ENCODE measurements around the gene CPT1A. TPM values are rescaled to one million over a fixed set of nuclear protein-coding genes. Genes with fewer than 3 reads are reported as not detected.
"Not testable (repeated sequence)": the region's sequence is repeated elsewhere in the genome, so short reads cannot be mapped to it uniquely, and the experiment has no call there.

CPT1A gene
- total RNA-seq: 10 to 100 TPM; 33.3 to 87.1 (median 44.3) TPM
- polyA plus RNA-seq: 10 to 100 TPM; 25.3 to 54.2 TPM
- long read RNA-seq, donor 1, full-length matches to known transcripts: 8 of 17 reads
- long read RNA-seq, donor 1, partial matches to known transcripts: 2 of 17 reads
- long read RNA-seq, donor 1, other reads (novel, unspliced or antisense): 7 of 17 reads
- long read RNA-seq, donor 2, full-length matches to known transcripts: 3 of 3 reads
- long read RNA-seq, donor 2, partial matches to known transcripts: 0 of 3 reads
- long read RNA-seq, donor 2, other reads (novel, unspliced or antisense): 0 of 3 reads
- long read RNA-seq, donor 3, full-length matches to known transcripts: 4 of 12 reads
- long read RNA-seq, donor 3, partial matches to known transcripts: 1 of 12 reads
- long read RNA-seq, donor 3, other reads (novel, unspliced or antisense): 7 of 12 reads

DNA sequence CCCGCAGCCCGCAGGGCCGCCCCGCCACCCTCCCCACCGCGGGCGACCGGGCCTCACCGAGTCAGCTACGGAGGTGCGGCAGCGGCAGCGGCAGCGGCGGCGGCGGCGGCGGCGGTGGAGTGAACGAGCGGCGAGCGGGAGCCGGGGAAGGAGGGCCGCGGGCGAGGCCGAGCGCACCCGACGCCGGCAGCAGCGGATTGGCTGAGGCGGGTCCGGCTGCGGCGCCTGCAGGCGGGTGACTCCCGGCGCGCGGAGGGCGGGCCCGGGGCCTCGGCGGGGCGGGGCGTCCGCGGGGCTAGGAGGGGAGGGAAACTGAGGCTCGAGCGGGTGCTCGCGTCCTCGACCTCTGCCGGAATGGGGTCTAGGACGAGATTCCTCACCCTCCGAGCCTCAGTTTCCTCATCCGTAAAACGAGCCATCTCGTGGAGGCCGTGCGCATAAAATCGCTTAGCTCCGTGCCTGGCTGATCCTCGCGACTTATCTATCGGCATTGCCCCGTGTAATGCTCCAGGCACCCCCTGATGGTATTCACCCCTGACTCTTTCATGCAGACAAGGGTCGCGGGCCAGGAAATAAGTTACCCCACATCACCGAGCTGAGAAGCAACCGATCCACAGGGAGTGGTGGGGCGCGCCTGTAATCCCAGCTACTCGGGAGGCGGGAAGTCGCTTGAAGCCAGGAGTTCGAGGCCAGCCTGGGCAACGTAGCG lies at the start of gene CPT1A:
Gene CPT1A, minus strand, starts transcription at position 199 of the 709 bp plus-strand sequence. CDS start 26,442 bp downstream, outside the sequence.
- intact Hi-C loops (cut with DNase I): loop anchor here in 1 of 4 donors (10.0 kb wide), 1 partner anchor 173 kb away; the partner anchor contains the start of gene MRGPRF
- peak; percentile 75 to 86 (median 80) for DNase-seq
- Histone ChIP-seq H3K27ac (peak within 1 kb of the TSS; percentile 81 to 89), H3K9me3 (no peaks in the 10 kb centered on the region), H3K27me3 (no peaks in the 10 kb centered on the region), H3K4me1 (ENCODE audit: insufficient read depth) (peaks cover 19% of the 10 kb centered on the region), H3K36me3 (no peaks in the 10 kb centered on the region), H3K4me3 (peak within 1 kb of the TSS; percentile 66)
- WGBS, 3 donors: 4 to 8% (median 5%) methylated on average over 50 to 82 of the region's 82 CpGs
- TF ChIP-seq, protein P1, sequence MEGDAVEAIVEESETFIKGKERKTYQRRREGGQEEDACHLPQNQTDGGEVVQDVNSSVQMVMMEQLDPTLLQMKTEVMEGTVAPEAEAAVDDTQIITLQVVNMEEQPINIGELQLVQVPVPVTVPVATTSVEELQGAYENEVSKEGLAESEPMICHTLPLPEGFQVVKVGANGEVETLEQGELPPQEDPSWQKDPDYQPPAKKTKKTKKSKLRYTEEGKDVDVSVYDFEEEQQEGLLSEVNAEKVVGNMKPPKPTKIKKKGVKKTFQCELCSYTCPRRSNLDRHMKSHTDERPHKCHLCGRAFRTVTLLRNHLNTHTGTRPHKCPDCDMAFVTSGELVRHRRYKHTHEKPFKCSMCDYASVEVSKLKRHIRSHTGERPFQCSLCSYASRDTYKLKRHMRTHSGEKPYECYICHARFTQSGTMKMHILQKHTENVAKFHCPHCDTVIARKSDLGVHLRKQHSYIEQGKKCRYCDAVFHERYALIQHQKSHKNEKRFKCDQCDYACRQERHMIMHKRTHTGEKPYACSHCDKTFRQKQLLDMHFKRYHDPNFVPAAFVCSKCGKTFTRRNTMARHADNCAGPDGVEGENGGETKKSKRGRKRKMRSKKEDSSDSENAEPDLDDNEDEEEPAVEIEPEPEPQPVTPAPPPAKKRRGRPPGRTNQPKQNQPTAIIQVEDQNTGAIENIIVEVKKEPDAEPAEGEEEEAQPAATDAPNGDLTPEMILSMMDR (IDR thresholded peaks at IDR 0.05): no peak
- TF ChIP-seq POLR2A (IDR thresholded peaks at IDR 0.05): peak; percentile 51
- no peak for TF ChIP-seq EP300 (IDR thresholded peaks at IDR 0.05)

DNA sequence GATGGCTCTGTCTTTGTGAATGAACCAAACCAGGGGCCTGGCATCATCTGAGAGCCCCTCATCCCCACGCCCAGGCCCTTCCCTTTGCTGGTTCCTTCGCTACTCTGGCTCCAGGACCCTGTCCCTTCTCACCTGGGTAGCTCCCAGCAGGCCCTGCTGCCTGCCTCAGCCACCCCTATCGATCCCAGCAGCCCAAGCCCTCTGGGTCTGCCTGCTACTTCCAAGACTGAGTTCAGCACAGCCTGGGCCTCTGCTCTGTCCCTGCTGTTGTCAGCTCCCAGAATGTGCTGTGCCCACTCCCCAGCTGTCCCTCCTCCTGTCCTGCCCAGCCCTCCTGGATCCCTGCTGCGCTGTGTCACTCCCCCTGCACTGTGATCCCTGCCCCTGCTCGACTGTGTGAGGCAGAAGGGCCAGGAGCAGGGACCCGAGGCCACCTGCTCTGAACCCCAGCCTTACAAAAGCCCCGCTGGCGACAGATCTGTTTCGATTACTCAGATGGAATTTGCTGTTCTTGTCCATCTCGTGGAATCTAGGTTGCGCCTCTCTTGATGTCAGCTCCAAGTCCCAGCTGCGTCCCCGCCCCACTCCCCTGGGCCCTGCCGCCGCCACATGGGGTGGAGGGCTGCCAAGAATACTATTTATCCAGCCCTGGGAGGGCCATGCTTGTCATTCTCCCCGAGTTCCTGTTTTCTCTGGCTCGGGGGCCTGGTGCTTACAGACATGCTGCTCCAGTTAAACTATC lies 48.9 kb upstream of the CPT1A start:
- no peak overlapping the region for H3K4me3 ChIP-seq
- peak in 1 of 5 donors; percentile 48 for DNase-seq
- H3K27ac ChIP-seq: no peak overlapping the region
- WGBS, 3 donors: 58 to 62% (median 62%) methylated on average over 17 of the region's 17 CpGs
- intact Hi-C loops (cut with DNase I): no loop called here
- no peaks in the 10 kb centered on the region for H3K36me3 ChIP-seq
- no peaks in the 10 kb centered on the region for H3K27me3 ChIP-seq
- TF ChIP-seq, protein P1 (IDR thresholded peaks at IDR 0.05): peak in 1 of 3 donors; percentile 4
- no peak for TF ChIP-seq EP300 (IDR thresholded peaks at IDR 0.05)
- H3K4me1 ChIP-seq (ENCODE audit: insufficient read depth): peaks cover 2% of the 10 kb centered on the region
- H3K9me3 ChIP-seq: no peaks in the 10 kb centered on the region

GRCh38 chr11:68889948-68890446 lies 48.3 kb upstream of the CPT1A start:
- Histone ChIP-seq H3K27me3 (no peaks in the 10 kb centered on the region), H3K9me3 (no peaks in the 10 kb centered on the region), H3K4me3 (no peak overlapping the region), H3K36me3 (no peaks in the 10 kb centered on the region), H3K4me1 (ENCODE audit: insufficient read depth) (peaks cover 2% of the 10 kb centered on the region), H3K27ac (no peak overlapping the region)
- intact Hi-C loops (cut with DNase I): no loop called here
- DNase-seq: peak; percentile 31 to 62 (median 49)
- 35 to 45% (median 43%) methylated on average over 17 to 18 of the region's 18 CpGs for WGBS, 3 donors
- no peak for TF ChIP-seq EP300 (IDR thresholded peaks at IDR 0.05)
- TF ChIP-seq, protein P1 (IDR thresholded peaks at IDR 0.05): peak in 1 of 3 donors; percentile 42

DNA sequence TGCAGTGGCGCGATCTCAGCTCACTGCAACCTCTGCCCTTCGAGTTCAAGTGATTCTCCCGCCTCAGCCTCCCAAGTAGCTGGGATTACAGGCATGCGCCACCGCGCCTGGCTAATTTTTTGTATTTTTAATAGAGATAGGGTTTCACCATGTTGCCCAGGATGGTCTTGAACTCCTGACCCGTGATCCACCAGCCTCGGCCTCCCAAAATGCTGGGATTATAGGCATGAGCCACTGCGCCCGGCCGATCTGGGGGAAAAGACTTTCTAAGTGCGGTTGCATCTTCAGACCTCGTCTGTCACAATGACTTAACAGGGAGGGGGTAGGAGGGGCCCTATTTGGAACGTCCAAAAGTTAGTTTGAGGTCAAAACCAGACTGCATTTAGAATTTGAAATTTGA lies 43.1 kb upstream of the CPT1A start:
- H3K27ac ChIP-seq, DNase-seq: not testable (repeated sequence)
- 95 to 97% (median 97%) methylated on average over 15 of the region's 15 CpGs for WGBS, 3 donors

More for the DNA sequence above, 43.1 kb upstream of the CPT1A start:
- H3K36me3 ChIP-seq; H3K4me3 ChIP-seq; H3K9me3 ChIP-seq; intact Hi-C loops (cut with DNase I); H3K4me1 ChIP-seq (ENCODE audit: insufficient read depth); H3K27me3 ChIP-seq: not testable (repeated sequence)

Data from ovary (tissue), 10 donors.